NK-92 (cell line): ENCODE results near the gene RHOB.

Experiments used
- DNase-seq: peaks from one replicate; lab custom pipeline; 2025; ENCODE audit not compliant: unreplicated experiment; lab: John Stamatoyannopoulos, UW

Gene RHOB

DNA sequence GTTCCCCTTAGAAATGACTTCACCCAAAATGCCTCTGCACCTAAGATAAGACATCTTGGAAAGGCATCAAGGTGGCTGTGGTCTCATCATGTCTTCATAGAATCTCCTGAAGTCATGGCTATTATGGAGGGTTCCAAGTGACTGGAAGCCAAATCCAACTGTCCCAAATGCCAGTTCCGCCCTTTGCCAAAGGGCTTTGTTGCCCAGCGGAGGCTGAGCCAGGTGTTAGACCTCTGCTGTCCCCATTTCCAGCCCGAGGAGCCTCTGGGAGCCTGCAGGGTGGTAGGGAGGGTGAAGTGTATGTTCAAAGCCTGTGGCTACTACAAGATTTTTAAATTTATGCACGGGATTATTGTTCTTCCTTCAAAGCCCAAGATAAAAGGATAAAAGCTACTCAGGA, 25.7 kb downstream of the RHOB start:
- DNase-seq, result no peak

- DNase-seq, result no peak
Measured at GRCh38 chr2:20473128-20473527, 26.3 kb downstream of the RHOB start.

- no peak for DNase-seq
Measured at GRCh38 chr2:20474757-20475566, 28.1 kb downstream of the RHOB start.

- DNase-seq, result no peak
Measured at GRCh38 chr2:20475567-20475952, 28.7 kb downstream of the RHOB start.

GRCh38 chr2:20476481-20476880, 29.6 kb downstream of the RHOB start:
- no peak for DNase-seq

- DNase-seq, result no peak
Measured at GRCh38 chr2:20476950-20477349, 30.1 kb downstream of the RHOB start.

- no peak for DNase-seq
Measured at GRCh38 chr2:20478961-20479360, 32.1 kb downstream of the RHOB start.

DNA sequence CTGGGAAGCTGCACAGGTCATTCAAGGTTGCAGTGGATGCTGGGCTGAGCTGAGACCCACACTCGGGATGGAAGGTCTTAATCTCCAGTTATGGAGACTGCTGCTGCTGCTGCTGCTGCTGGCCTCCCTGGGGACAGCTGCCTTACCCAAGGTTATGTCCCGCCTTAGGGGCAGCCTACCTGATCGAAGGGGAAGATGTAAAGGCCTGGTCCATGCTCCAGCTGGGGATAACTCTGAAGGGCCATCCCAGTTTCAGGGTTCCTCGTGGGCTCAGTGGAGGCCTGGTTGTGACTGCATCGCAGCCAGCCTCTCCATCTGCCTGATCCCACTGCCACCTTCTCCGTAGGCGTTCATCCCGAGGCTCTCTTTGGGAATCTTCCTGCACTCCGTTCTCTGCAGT, 33.0 kb downstream of the RHOB start:
- DNase-seq, result no peak

GRCh38 chr2:20480913-20481312, 34.0 kb downstream of the RHOB start:
- no peak for DNase-seq

- no peak for DNase-seq
Measured at GRCh38 chr2:20481798-20482405, 35.0 kb downstream of the RHOB start.

- DNase-seq, result no peak
Measured at GRCh38 chr2:20482725-20483124, 35.9 kb downstream of the RHOB start.

DNA sequence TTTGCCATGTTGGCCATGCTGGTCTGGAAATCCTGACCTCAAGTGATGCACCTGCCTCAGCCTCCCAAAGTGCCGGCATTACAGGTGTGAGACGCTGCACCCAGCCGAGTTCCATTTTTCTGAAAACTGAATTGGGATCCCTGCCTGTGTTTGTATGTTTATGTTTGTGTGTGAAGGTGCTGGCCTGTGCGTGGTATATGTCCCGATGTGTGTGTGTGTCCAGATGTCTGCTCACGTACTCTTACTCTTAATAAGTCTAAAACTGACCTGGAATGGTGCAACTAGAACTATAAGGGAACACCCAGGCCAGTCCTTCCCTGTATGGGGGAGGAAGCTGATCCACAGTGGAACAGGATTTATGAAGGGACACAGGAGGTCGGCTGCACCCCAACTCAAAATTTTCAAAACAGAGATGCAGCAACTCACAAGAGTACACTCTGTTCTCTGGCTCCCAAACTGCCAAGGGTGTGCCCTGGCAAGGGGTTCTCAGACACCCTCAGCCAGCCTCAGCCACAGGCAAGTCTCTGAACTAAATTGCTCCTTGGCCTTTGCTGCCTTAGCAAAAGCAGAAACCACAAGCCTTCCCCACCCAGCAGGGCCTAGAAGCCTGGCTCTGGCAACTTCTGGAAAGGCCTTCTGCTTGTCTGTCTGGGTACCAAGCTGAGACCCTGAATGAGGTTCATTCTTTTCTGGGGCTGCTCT, 36.5 kb downstream of the RHOB start:
- no peak for DNase-seq

- DNase-seq, result no peak
Measured at GRCh38 chr2:20484034-20484617, 37.3 kb downstream of the RHOB start.

- no peak for DNase-seq
Measured at GRCh38 chr2:20484810-20485611, 38.1 kb downstream of the RHOB start.

- no peak for DNase-seq
Measured at GRCh38 chr2:20485612-20486388, 38.9 kb downstream of the RHOB start.

DNA sequence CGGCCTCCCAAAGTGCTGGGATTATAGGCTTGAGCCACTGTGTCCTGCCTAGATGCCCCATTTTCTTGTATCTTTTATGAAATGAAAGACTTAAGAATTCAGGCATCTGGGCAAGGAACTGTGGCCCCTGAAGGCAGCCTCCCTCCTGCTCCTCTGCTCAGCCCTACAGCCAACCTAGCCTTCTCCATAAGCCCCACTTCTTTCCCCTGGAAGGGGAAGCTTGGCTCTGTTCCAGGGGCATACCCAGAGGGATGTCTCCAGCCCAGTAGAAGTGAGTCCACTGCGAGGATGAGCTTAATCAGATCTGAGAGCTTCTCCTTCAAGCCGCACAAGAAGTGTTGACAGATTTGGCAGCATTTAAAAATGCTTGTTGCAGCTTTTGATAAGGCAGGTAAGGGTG, 39.7 kb downstream of the RHOB start:
- DNase-seq, result no peak

DNA sequence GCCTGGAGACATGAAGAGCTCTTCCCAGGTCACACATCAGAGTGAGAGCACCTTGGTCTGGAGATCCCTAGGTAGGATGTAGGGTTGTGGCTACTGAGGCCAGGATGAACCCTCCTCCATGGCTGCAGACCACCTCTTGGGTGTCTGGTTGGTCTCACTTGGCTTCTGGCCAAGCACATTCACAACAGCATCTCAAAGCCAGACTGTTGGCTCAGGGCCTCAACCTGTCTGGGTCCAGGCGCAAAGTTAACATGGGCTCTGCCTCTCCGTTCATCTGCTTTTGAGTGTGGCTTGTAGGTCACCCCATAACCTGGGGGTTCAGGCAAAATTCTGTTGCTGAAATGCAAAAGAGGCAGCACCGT, 40.1 kb downstream of the RHOB start:
- no peak for DNase-seq

GRCh38 chr2:20487392-20488174, 40.7 kb downstream of the RHOB start:
- DNase-seq, result no peak

- DNase-seq, result no peak
Measured at GRCh38 chr2:20488201-20488641, 41.3 kb downstream of the RHOB start.
